ENCODE data around the gene ATRNL1.

DNA sequence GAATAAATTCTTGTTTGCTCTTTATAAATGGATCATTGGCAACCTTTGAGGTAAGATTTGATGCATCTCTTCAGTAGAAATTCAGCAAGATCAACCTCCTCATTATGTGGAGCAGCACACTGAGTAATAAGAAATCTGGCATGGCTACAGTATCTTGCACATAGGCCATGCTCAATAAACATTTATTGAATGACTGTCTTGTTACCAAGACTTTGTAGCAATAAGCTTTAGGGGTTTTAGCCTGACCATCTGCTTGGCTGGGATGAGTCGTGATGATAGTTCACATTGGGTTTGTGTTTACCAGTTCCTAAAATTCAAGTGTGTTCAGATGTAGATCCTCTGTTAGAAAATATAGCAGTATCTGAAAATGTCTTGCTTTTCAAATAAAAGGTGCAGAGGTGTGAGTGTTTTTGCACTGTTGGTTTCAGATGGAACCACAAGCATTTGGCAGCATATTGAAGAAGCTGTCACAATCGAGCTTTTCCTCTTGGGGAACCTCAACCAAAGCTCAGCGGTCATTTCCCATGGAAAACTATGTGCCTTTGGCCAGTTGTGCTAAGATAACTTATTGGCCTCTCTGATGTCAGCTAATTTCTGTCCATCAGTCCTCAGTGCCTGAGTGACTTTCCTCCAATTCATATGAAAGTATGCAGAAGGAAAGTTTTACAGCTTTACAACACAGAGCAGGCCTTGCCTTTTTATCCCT lies 737.3 kb downstream of the ATRNL1 start:
- TF ChIP-seq SUZ12 (IDR thresholded peaks at IDR 0.05) (no peak), SP1 (IDR thresholded peaks at IDR 0.05) (no peak), FOXA1 (IDR thresholded peaks at IDR 0.05) (no peak), TARDBP (IDR thresholded peaks at IDR 0.05) (no peak)
- TF ChIP-seq, protein P1, sequence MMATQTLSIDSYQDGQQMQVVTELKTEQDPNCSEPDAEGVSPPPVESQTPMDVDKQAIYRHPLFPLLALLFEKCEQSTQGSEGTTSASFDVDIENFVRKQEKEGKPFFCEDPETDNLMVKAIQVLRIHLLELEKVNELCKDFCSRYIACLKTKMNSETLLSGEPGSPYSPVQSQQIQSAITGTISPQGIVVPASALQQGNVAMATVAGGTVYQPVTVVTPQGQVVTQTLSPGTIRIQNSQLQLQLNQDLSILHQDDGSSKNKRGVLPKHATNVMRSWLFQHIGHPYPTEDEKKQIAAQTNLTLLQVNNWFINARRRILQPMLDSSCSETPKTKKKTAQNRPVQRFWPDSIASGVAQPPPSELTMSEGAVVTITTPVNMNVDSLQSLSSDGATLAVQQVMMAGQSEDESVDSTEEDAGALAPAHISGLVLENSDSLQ (IDR thresholded peaks at IDR 0.05), result no peak
